OCI-LY3 (cell line): Measurements from ENCODE around the gene SWSAP1.
"Not testable (repeated sequence)": the region's sequence is repeated elsewhere in the genome, so short reads cannot be mapped to it uniquely, and the experiment has no call there.

Source experiments
- H2AFZ ChIP-seq: fragments of 200-600, 300-600 bp; shearing (Covaris generic); 2 replicates; pipeline ENCODE4 v1.6.0; 2014; ENCODE audit warnings: antibody characterized with exemption, low read depth, low read length
- H3K27ac ChIP-seq: fragments of 200-600, 300-600 bp; sonication (generic); 2 replicates; pipeline ENCODE4 v1.5.1; 2014; ENCODE audit warnings: mild to moderate bottlenecking, low read length, moderate library complexity, mixed read lengths
- H3K27me3 ChIP-seq: fragments of 200-600, 300-600 bp; sonication (generic); 2 replicates; pipeline ENCODE4 v1.6.1; 2014; ENCODE audit warnings: low read depth, low read length, mixed read lengths
- H3K36me3 ChIP-seq: fragments of 200-600, 300-600 bp; sonication (generic); replicated peaks from 2 replicates; pipeline ENCODE3; 2014; ENCODE audit warnings: low read depth, low read length, mixed read lengths
- H3K4me1 ChIP-seq: fragments of 300-600, 200-600 bp; sonication (generic); 2 replicates; pipeline ENCODE4 v1.6.1; 2014; ENCODE audit warnings: low read length, mixed read lengths
- H3K4me2 ChIP-seq: fragments of 200-600, 300-600 bp; sonication (generic); 2 replicates; pipeline ENCODE4 v1.6.1; 2014; ENCODE audit warnings: low read length, mixed read lengths
- H3K4me3 ChIP-seq: fragments of 300-600, 200-600 bp; sonication (generic); 2 replicates; pipeline ENCODE4 v1.5.1; 2014; ENCODE audit warnings: antibody characterized with exemption, mild to moderate bottlenecking, low read length, moderate library complexity
- H3K79me2 ChIP-seq: fragments of 300-600, 200-600 bp; shearing (Covaris generic); 2 replicates; pipeline ENCODE4 v1.6.1; 2014; ENCODE audit warnings: mild to moderate bottlenecking, low read length, mixed read lengths
- H3K9ac ChIP-seq: fragments of 300-600, 200-600 bp; shearing (Covaris generic); 2 replicates; pipeline ENCODE4 v1.6.0; 2014; ENCODE audit warnings: mild to moderate bottlenecking, low read length, moderate library complexity
- H3K9me3 ChIP-seq: fragments of 200-600, 300-600 bp; shearing (Covaris generic); 2 replicates; pipeline ENCODE4 v1.6.1; 2014; ENCODE audit warnings: low read length, mixed read lengths; ENCODE audit not compliant: insufficient read depth
- H4K20me1 ChIP-seq: fragments of 200-600, 300-600 bp; sonication (generic); 2 replicates; pipeline ENCODE4 v1.6.1; 2016; ENCODE audit warnings: low read length, mixed read lengths; ENCODE audit not compliant: insufficient read depth
- EZH2phosphoT487 ChIP-seq: fragments of 200-600 bp; shearing (Covaris generic); IDR thresholded peaks from 2 replicates; pipeline ENCODE4 v1.6.1; 2018; ENCODE audit warnings: antibody characterized with exemption, mixed run types, low read depth
- TF ChIP-seq, protein P1 (sequence below): fragments of 200-600, 300-600 bp; sonication (generic); IDR thresholded peaks from 2 replicates; pipeline ENCODE4 v1.5.1; 2014; ENCODE audit warnings: antibody characterized with exemption, low read length, low read depth

The SWSAP1 gene

GRCh38 chr19:11331502-11331901, 43.0 kb upstream of the SWSAP1 start:
- Histone ChIP-seq H4K20me1 (no peaks in the 10 kb centered on the region), H3K4me1 (no peaks in the 10 kb centered on the region), H3K36me3 (peaks cover 9% of the 10 kb centered on the region), H3K79me2 (no peaks in the 10 kb centered on the region), H3K27ac (no peak overlapping the region), H3K9me3 (no peaks in the 10 kb centered on the region), H2AFZ (no peak overlapping the region), H3K4me2 (no peak overlapping the region), H3K27me3 (no peaks in the 10 kb centered on the region), H3K9ac (no peak overlapping the region), H3K4me3 (no peak overlapping the region)
- TF ChIP-seq EZH2phosphoT487: no peak
- TF ChIP-seq, protein P1, sequence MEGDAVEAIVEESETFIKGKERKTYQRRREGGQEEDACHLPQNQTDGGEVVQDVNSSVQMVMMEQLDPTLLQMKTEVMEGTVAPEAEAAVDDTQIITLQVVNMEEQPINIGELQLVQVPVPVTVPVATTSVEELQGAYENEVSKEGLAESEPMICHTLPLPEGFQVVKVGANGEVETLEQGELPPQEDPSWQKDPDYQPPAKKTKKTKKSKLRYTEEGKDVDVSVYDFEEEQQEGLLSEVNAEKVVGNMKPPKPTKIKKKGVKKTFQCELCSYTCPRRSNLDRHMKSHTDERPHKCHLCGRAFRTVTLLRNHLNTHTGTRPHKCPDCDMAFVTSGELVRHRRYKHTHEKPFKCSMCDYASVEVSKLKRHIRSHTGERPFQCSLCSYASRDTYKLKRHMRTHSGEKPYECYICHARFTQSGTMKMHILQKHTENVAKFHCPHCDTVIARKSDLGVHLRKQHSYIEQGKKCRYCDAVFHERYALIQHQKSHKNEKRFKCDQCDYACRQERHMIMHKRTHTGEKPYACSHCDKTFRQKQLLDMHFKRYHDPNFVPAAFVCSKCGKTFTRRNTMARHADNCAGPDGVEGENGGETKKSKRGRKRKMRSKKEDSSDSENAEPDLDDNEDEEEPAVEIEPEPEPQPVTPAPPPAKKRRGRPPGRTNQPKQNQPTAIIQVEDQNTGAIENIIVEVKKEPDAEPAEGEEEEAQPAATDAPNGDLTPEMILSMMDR: no peak

DNA sequence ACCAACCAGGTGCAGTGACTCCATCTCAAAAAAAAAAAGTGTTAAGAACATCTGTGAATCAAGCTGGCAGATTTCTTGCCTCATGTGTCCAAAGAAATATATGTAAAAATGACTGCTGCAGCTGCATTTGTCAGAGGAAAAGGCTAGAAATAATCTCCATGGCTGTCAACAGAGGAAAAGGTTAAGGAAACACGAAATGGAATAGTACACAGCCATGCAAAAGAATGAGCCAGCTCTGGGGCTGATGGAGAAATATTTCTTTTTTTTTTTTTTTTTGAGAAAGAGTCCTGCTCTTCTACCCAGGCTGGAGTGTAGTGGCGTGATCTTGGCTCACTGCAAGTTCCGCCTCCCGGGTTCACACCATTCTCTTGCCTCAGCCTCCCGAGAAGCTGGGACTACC, 41.6 kb upstream of the SWSAP1 start:
- no peaks in the 10 kb centered on the region for H4K20me1 ChIP-seq
- no peaks in the 10 kb centered on the region for H3K27me3 ChIP-seq
- peaks cover 9% of the 10 kb centered on the region for H3K36me3 ChIP-seq
- H3K9ac ChIP-seq: no peak overlapping the region
- no peaks in the 10 kb centered on the region for H3K9me3 ChIP-seq
- no peaks in the 10 kb centered on the region for H3K79me2 ChIP-seq
- no peak overlapping the region for H2AFZ ChIP-seq
- H3K4me1 ChIP-seq: no peaks in the 10 kb centered on the region
- H3K4me2 ChIP-seq: no peak overlapping the region
- no peak for TF ChIP-seq EZH2phosphoT487
- TF ChIP-seq, protein P1: no peak
- H3K27ac ChIP-seq: no peak overlapping the region
- no peak overlapping the region for H3K4me3 ChIP-seq

- not testable (repeated sequence) for H3K27me3 ChIP-seq, H3K4me2 ChIP-seq, H3K9ac ChIP-seq, H3K4me1 ChIP-seq, H2AFZ ChIP-seq, H3K9me3 ChIP-seq, H4K20me1 ChIP-seq, H3K27ac ChIP-seq, H3K4me3 ChIP-seq, H3K79me2 ChIP-seq, H3K36me3 ChIP-seq
Measured at GRCh38 chr19:11333838-11334237, 40.6 kb upstream of the SWSAP1 start.

GRCh38 chr19:11335449-11336146, 38.9 kb upstream of the SWSAP1 start:
- Histone ChIP-seq H3K9me3 (no peaks in the 10 kb centered on the region), H4K20me1 (no peaks in the 10 kb centered on the region), H3K4me1 (peaks cover 3% of the 10 kb centered on the region), H3K36me3 (peaks cover 9% of the 10 kb centered on the region), H3K4me3 (no peak overlapping the region), H2AFZ (no peak overlapping the region), H3K9ac (no peak overlapping the region), H3K27ac (no peak overlapping the region), H3K4me2 (no peak overlapping the region), H3K79me2 (no peaks in the 10 kb centered on the region), H3K27me3 (no peaks in the 10 kb centered on the region)
- TF ChIP-seq EZH2phosphoT487: no peak
- TF ChIP-seq, protein P1: no peak
